Mucosa of gallbladder (tissue), 1 donor: Measurements from ENCODE around the gene PSMA7. TPM values are rescaled to one million over a fixed set of nuclear protein-coding genes. Genes with fewer than 3 reads are reported as not detected.
"Not testable (repeated sequence)": the region's sequence is repeated elsewhere in the genome, so short reads cannot be mapped to it uniquely, and the experiment has no call there.

Experiments used
- DNase-seq: peaks from one replicate; pipeline ENCODE4 v3.0.0-alpha.2; 2020; ENCODE audit warnings: low spot score
- total RNA-seq: library from RNA; stranded (reverse); gene quantifications from one replicate; pipeline ENCODE4 v1.2.1, GENCODE V29; 2021
- donor health status: DM: no; HTN: no; CAD: no.

The PSMA7 gene
- total RNA-seq, 1 donor from 2014 or later, result 189 TPM

- DNase-seq, result no peak
Observed at GRCh38 chr20:62119115-62119514, 24.1 kb downstream of the PSMA7 start.

- DNase-seq, result no peak
Observed at GRCh38 chr20:62118113-62119043, 24.8 kb downstream of the PSMA7 start.

- DNase-seq, result peak; percentile 46
Observed at GRCh38 chr20:62117658-62118057, 25.5 kb downstream of the PSMA7 start.

DNA sequence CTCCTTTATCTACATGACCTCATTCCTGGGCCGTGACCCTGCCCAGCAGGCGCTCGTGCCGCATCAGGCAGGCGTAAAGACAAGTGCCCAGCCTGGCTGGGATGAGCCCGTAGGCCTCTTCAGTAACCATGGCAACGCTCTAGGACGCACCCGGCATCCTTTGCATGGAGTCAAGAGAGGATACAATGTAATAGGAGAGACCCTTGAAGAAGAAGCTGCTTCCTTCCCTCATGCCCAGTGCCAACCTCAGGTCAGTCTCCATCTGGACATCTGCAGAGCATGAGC, 25.9 kb downstream of the PSMA7 start:
- DNase-seq, result no peak

GRCh38 chr20:62116558-62117361, 26.4 kb downstream of the PSMA7 start:
- no peak for DNase-seq

GRCh38 chr20:62115800-62116407, 27.3 kb downstream of the PSMA7 start:
- not testable (repeated sequence) for DNase-seq

DNA sequence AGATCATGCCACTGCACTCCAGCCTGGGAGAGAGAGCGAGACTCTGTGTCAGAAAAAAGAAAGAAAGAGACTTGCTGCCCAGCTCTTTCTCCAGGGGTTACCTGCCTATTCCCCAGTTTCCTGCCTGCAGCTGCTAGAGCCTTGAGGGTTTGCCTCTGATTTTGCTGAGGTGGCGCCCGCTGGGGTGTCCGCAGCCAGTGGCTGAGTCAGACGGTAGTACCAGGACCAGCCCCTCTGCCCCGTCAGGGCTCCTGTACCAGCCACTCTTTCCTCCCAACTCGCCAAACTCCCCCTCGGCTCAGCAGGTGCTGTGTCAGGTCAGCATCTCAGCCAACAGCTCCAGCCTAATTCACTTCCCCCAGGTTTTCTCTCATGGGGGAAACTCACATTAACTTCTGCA, 28.3 kb downstream of the PSMA7 start:
- DNase-seq, result no peak

DNA sequence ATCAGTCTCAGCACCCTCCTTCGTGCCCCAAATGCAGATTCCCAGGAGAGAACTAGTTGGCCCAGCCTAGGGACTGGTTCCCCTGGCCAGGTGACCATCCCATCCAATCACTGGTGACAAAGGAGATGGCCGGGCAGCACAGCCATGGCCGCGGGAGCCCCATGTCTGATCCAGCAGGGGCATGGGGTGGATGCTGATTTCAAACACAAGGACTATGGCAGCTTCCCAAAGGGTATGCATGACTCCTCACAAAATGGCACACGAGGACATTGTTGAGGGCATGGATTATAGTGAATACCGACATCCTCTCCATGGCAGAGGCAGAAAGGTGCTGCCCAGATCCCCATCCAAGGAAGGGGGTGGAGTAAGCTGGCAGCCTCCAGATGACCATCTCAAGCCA, 30.8 kb downstream of the PSMA7 start:
- no peak for DNase-seq

DNA sequence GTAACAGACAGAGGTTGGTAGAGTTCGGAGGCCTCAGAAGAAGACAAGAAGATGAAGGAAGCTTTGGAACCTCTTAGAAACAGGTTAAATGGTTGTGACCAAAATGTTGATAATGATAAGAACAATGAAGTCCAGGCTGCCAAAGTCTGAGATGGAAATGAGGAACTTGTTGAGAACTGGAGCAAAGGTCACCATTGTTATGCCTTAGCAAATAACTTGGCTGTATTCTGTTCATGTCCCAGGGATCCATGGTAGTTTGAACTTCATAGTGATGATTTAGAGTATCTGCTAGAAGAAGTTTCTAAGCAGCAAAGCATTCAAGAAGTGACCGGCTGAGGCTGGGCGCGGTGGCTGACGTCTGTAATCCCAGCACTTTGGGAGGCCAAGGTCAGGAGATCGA, 32.0 kb downstream of the PSMA7 start:
- no peak for DNase-seq

DNA sequence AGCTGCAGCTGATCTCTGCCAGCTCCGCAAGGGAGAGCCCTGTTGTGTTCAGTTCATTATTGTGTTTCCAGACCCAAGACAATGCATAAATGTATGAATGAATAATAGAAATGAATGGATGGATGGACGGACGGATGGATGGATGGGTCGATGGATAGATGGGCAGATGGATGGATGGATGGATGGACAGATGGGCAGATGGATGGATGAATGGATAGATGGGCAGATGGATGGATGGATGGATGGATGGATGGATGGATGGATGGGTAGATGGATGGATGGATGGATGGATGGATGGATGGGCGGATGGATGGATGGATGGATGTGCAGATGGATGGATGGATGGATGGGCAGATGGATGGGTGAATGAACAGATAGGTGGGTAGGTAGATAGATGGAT, 37.6 kb downstream of the PSMA7 start:
- DNase-seq, result no peak

DNA sequence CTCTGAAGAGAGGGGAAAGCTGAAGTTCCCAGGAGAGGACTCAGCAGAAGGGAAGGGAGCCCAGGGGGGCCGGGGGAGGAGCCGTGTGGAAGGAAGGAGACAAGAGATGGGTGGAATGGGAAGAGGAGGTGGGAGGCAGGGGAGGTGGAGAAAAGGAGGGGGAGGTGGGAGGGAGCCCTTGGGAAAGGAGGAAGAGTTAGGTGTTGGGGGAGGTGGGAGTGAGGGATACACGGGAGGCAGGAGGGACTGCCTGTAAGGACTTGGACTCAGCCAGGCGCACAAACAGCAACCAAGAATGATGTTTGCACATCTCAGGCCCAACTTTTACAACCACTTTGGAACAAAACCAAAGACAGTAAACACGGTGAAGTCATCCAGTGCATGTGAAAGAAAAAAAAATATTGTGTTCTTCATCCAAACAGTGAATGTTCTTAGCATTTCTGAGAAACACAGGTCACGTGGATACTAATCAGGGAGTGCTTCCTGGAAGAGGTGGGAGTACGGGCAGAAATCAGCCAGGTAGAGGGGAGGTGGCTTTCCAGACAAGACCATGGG, 38.3 kb downstream of the PSMA7 start:
- no peak for DNase-seq

GRCh38 chr20:62104234-62104789, 38.9 kb downstream of the PSMA7 start:
- no peak for DNase-seq

DNA sequence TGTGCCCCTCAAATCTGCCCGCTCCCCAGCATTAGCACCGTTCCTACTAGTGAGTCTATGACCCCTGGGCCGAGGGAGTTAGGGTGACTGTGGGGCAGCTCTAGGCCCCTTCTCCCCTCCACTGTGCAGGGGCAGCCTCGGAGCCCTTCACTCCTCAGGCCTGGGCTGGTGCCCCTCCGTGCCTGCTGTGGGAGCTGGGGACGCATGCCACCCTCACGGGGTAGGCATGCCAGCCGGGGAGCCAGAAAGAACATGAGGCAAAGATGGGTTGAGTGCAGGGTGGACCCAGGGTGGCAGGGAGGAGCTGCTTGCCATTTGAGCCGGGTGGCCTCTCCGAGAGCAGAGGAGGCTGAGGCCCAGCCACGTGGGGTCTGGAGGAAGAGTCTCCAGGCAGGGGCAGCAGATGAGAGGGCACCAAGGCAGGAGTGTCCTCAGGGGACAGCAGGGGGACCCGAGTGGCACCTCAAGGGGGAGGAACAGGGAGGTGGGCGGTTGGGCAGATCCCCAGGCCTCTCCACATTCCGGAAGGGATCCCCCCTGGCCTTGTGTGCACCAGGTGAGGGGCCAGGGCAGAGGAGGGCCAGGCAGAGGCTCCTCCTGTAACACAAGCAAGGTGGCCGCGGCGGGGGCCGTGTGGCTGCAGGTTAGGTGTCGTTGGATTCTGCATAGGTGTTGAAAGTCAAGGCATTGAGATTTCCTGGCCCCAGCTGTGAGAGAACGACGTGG, 39.5 kb downstream of the PSMA7 start:
- no peak for DNase-seq

DNA sequence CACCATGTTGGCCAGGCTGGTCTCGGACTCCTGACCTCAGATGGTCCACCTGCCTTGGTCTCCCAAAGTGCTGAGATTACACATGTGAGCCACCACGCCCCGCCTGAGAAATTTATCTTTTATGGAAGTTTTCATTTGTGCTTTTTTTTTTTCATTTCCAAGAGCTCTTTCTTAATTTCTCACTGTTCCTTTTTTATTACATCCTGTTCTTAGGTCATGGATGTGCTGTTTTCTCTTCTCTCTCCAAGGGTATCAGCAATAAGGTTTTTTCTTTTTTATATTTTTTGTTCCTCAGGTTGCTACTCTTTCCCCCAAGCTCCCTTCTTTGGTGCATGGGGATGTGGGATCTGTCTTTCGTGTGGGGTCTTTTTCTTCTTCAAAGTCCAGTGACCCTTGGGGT, 42.1 kb downstream of the PSMA7 start:
- DNase-seq, result no peak

DNA sequence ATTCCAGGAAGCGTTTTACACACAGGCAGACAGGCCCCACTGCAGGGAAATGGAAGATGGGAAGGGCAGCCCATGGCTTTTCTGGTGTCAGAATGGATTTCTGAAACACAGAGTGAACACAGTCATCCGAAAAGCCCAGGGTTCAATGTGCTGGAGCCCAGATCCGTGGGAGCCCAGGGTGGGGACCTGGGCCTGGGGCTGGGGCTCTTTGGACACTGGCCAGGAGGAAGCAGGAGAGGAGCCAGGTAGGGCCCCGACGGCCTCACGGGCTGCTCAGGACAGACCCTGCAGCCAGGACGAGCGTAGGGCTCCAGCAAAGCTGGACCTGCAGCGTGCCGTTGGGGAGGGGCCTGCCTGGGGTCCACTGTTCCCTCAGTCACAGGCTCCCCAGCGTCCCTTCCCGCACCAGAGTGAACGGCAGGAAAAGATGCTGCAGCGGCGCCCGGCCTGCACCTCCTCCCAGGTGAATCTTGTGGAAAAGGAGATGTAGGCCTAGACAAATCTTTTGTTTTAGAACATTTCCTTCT, 45.2 kb downstream of the PSMA7 start:
- no peak for DNase-seq

DNA sequence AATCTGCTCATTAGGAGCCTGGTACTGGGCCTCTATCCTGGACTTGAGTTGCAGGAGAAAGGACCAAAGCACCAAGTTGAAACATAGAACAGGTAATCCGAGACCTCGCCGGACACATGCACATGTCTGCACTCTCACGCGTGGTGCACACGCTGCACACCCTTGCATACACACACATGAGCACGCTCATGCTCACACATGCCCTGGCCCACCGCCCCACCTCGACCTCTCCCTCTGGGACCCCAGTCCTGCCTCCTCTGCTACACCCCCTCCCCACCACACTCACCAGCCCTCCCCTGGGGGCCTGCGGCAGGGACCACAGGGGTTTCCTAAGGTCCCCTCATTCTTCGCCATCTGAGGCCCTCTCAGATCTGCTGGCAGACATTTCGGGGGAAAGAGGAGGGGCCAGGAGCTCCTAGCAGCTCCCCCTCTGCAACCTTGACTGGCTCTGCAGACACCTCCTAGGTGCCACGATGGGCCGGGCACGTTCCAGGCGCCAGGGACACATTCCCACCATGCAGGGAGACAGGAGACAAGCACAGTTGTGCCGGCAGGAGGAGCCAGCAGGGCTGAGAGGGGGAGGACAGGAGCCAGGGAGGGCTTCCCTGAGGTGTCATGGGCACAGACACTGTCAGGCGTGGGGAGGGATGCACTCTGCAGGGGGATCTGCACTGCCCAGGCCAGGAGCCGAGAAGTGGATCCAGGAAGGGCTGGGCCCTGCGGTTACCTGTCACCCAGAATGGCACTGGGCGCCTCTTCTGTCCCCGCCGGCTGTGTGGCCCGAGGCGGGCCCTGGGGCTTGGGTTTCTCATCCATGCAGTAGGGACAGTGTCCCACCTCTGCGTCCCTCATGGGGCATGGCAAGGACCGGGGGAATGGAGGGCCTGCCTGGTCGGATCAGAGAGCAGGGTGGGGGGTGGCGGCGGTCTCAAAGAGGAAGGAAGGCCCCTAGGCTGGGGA, 46.5 kb downstream of the PSMA7 start:
- no peak for DNase-seq

DNA sequence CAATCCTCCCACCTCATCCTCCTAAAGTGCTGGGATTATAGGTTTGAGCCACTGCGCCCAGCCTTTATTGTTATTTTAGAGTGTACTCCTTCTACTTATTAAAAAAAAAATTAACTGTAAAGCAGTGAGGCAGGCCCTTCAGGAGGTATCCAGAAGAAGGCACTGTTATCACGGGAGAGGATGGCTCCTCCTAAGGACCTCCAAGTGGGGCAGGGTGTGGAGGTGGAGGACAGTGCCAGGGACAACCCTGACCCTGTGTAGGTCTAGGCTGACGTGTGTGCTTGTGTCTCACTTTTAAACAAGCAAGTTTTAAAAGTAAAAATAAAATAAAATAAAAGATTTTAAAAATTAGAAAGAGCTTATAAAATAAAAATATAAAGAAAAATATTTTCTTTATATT, 53.8 kb downstream of the PSMA7 start:
- no peak for DNase-seq

DNA sequence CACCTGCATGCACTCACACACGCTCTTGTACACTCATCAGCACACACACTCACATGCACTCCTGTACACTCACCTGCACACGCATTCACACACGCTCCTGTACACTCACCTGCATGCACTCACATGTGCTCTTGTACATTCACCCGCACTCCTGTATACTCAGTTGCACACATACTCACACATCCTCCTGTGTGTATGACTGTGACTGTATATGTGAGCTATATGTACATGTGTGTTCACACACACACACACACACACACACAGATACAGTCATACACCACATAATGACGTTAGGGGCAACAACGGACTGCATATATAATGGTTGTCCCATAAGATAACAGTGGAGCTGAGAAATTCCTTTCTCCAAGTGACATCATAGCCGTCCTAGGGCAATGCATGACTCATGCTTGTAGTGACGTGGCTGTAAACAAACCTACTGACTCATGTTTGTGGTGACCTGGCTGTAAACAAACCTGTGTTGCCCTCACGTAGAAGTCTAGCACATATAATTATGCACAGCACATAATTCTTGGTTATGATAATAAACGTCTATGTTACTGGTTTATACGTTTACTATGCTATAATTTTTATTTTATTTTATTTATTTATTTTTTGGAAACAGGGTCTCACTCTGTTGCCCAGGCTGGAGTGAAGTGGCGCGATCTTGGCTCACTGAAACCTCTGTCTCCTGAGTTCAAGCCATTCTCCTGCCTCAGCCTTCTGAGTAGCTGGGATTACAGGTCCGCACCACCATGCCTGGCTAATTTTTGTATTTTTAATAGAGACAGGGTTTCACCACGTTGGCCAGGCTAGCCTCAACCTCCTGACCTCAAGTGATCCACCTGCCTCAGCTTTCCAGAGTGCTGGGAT, 54.7 kb downstream of the PSMA7 start:
- DNase-seq, result no peak

- DNase-seq, result no peak
Observed at GRCh38 chr20:62087632-62088031, 55.6 kb downstream of the PSMA7 start.
